NCI-H1417 (cell line): ENCODE results near the gene P2RY2.
"Not testable (repeated sequence)": the region's sequence is repeated elsewhere in the genome, so short reads cannot be mapped to it uniquely, and the experiment has no call there.

Experiments used
- DNase-seq, 3 experiments: peaks; one replicate each; lab custom pipeline; 2025; lab: John Stamatoyannopoulos, UW

The P2RY2 gene

GRCh38 chr11:73227571-73228211 is 9.6 kb downstream of the P2RY2 start:
- peak in 2 of 3 experiments; percentile 75 to 82 for DNase-seq

- no peak for DNase-seq
Observed at GRCh38 chr11:73228268-73229134, 10.4 kb downstream of the P2RY2 start.

GRCh38 chr11:73229321-73229895 is 11.3 kb downstream of the P2RY2 start:
- no peak for DNase-seq

- no peak for DNase-seq
Observed at GRCh38 chr11:73229896-73230875, 12.1 kb downstream of the P2RY2 start.

GRCh38 chr11:73230931-73231330 is 12.8 kb downstream of the P2RY2 start:
- DNase-seq: no peak

- not testable (repeated sequence) for DNase-seq
Observed at GRCh38 chr11:73232487-73232886, 14.4 kb downstream of the P2RY2 start.

GRCh38 chr11:73233211-73233610 is 15.1 kb downstream of the P2RY2 start:
- DNase-seq: no peak

- DNase-seq: no peak
Observed at GRCh38 chr11:73233692-73234470, 15.8 kb downstream of the P2RY2 start.

GRCh38 chr11:73234471-73235181 is 16.5 kb downstream of the P2RY2 start:
- no peak for DNase-seq

GRCh38 chr11:73235236-73235786 is 17.2 kb downstream of the P2RY2 start:
- DNase-seq: no peak

GRCh38 chr11:73236205-73236765 is 18.2 kb downstream of the P2RY2 start:
- no peak for DNase-seq

GRCh38 chr11:73236854-73237253 is 18.8 kb downstream of the P2RY2 start:
- DNase-seq: peak in 2 of 3 experiments; percentile 8 to 19

- no peak for DNase-seq
Observed at GRCh38 chr11:73237471-73238290, 19.6 kb downstream of the P2RY2 start.

GRCh38 chr11:73239111-73239521 is 21.0 kb downstream of the P2RY2 start:
- DNase-seq: no peak

- DNase-seq: no peak
Observed at GRCh38 chr11:73239571-73240189, 21.6 kb downstream of the P2RY2 start.

- no peak for DNase-seq
Observed at GRCh38 chr11:73240190-73240781, 22.2 kb downstream of the P2RY2 start.

- DNase-seq: no peak
Observed at GRCh38 chr11:73241300-73241699, 23.2 kb downstream of the P2RY2 start.
